ENCODE data around the gene STX10.

DNA sequence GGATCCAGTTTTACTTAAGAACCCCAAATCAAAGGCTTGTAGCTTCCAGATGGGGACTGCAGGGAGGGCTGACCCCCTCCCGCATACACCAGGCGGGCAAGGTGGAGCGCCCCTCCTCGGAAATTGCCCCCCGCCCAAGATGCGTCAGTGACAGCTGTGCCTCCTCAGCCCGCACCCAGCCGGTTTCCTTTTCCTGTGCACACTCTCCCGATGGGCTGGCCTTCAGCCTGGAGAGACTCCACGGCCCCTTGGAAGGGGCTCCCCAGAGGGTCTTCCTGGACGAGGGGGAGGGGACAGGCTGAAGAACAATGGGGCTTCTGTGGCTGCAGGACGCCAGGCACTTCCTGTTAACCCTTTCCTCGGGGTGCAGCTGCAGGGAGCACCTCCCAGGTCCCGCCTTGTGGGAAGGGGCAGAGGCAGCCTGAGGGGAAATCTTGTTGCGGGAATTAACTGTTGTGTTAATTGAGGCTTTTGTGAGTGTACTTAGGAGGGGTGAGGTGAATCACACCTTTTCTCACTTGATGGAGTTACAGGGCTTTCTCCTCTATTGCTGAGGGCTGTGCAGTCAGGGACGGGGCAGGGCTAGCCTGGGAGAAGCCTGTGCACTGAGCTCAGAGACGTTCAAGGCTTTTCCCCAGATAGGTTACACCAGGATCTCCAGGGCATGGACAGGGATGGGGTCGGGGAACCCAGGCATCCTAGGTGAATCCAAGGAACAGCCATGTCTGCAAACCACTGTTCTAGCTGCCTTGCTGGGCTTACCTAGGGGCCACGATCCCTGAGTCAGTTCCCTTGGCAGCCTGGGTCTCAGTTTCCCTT, 14.4 kb upstream of the STX10 start:
- TF ChIP-seq HOXA7 (CRISPR knock-in tag; IDR thresholded peaks at IDR 0.05) (no peak), KDM5A (IDR thresholded peaks at IDR 0.05) (no peak), USF2 (IDR thresholded peaks at IDR 0.05) (no peak), CTCF (IDR thresholded peaks at IDR 0.05) (no peak)
- TF ChIP-seq, protein P1, sequence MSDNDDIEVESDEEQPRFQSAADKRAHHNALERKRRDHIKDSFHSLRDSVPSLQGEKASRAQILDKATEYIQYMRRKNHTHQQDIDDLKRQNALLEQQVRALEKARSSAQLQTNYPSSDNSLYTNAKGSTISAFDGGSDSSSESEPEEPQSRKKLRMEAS (IDR thresholded peaks at IDR 0.05), result peak; percentile 78
